CD4-positive, alpha-beta T cell (primary cell): ENCODE data around the gene NECAB3. TPM values are rescaled to one million over a fixed set of nuclear protein-coding genes. Genes with fewer than 3 reads are reported as not detected.

ENCODE experiments used
- ATAC-seq: fragments of 200-7000 bp; cut with Tn5 transposase; one replicate; pipeline ENCODE4 v1.10.0; 2022; ENCODE audit warnings: mild to moderate bottlenecking; ENCODE audit not compliant: poor library complexity
- CTCF ChIA-PET: fragments of 350-600 bp; sonication (Branson Sonifier 250); formaldehyde crosslinking; loops from one replicate; lab custom pipeline; 2021; ENCODE audit warnings: antibody characterized with exemption, inconsistent platforms; lab: Charles Lee
- POLR2A ChIA-PET: fragments of 350-600 bp; sonication (Branson Sonifier 250); formaldehyde crosslinking; loops from one replicate; lab custom pipeline; 2021; ENCODE audit warnings: antibody characterized with exemption, inconsistent platforms; lab: Charles Lee
- DNase-seq, 14 experiments: peaks; one replicate each; pipeline ENCODE4 v3.0.0-alpha.2; 2013 to 2020; ENCODE audit warnings: mixed read lengths in 2 of 14
- H3K27ac ChIP-seq, 2 donors: one replicate each; pipeline versions ENCODE4 v1.5.1 to v1.7.0; 2013; ENCODE audit warnings: low read length in 2 of 2, low read depth in 1 of 2, mild to moderate bottlenecking in 1 of 2
- H3K27me3 ChIP-seq, 2 experiments: 1 replicate in 1 of 2; 2 replicates in 1 of 2; pipeline versions ENCODE4 v1.6.1 to v1.7.0; 2013; ENCODE audit warnings: low read length in 2 of 2, control low read depth in 1 of 2, mild to moderate bottlenecking in 1 of 2, moderate library complexity in 1 of 2; ENCODE audit not compliant: insufficient read depth in 2 of 2, control insufficient read depth in 1 of 2
- H3K36me3 ChIP-seq: one replicate; pipeline ENCODE4 v1.6.1; 2013; ENCODE audit warnings: low read length, control low read depth; ENCODE audit not compliant: insufficient read depth
- H3K4me1 ChIP-seq: one replicate; pipeline ENCODE4 v1.6.1; 2013; ENCODE audit warnings: low read length, control low read depth; ENCODE audit not compliant: insufficient read depth
- H3K4me3 ChIP-seq: one replicate; pipeline ENCODE4 v1.5.1; 2013; ENCODE audit warnings: mild to moderate bottlenecking, low read length, moderate library complexity
- H3K9me3 ChIP-seq, 2 experiments: 1 replicate in 1 of 2; 2 replicates in 1 of 2; pipeline versions ENCODE4 v1.6.1 to v1.7.0; 2013; ENCODE audit warnings: low read length in 2 of 2, mild to moderate bottlenecking in 2 of 2, control low read depth in 1 of 2, moderate library complexity in 1 of 2; ENCODE audit not compliant: control insufficient read depth in 1 of 2, insufficient read depth in 1 of 2
- H3K27ac Mint-ChIP-seq: one replicate; pipeline ENCODE4 v1.8.0; 2020; ENCODE audit warnings: mixed read lengths
- H3K27me3 Mint-ChIP-seq: one replicate; pipeline ENCODE4 v1.8.0; 2021; ENCODE audit warnings: mixed read lengths
- H3K36me3 Mint-ChIP-seq: one replicate; pipeline ENCODE4 v1.8.0; 2021; ENCODE audit warnings: low read depth, mixed read lengths
- H3K4me1 Mint-ChIP-seq: one replicate; pipeline ENCODE4 v1.8.0; 2021; ENCODE audit warnings: low read depth, mixed read lengths
- H3K4me3 Mint-ChIP-seq: one replicate; pipeline ENCODE4 v1.8.0; 2020; ENCODE audit warnings: mild to moderate bottlenecking, mixed read lengths
- H3K9me3 Mint-ChIP-seq: one replicate; pipeline ENCODE4 v1.8.0; 2020; ENCODE audit warnings: mixed read lengths
- intact Hi-C, 2 experiments: fragments of 100-400 bp; cut with DNase I in 1 of 2; cut with micrococcal nuclease in 1 of 2; formaldehyde crosslinking; loops; one replicate each; pipeline versions ENCODE4 v1.15.1 to v1.9.0; 2023 to 2025; cut with DNase I, micrococcal nuclease
- polyA plus RNA-seq, 2 donors: library from polyadenylated mRNA; unstranded; fragments of 120-200 nt; gene quantifications; one replicate each; pipeline ENCODE4 v1.2.1, GENCODE V29; 2013
- total RNA-seq, 174 experiments: library from RNA in 2 of 174; stranded (reverse) in 2 of 174; gene quantifications; one replicate each; pipeline ENCODE4 v1.2.3 and lab custom pipeline; 2021 to 2026
- TF ChIP-seq, protein P1 (sequence below): fragments of 200-600 bp; IDR thresholded peaks from one replicate; pipeline ENCODE4 v1.8.0; 2022; ENCODE audit warnings: antibody characterized with exemption, mild to moderate bottlenecking

Gene NECAB3
- total RNA-seq (1 to 10 TPM; 8.7 to 9.2 TPM), total RNA-seq (lab: John Stamatoyannopoulos, UW) (1.7 to 29.1 (median 12.8) reads per million in 172 experiments)
- polyA plus RNA-seq (2013, experiment 1 of 2), result 6.8 TPM
- 8.0 TPM for polyA plus RNA-seq (2013, experiment 2 of 2)

DNA sequence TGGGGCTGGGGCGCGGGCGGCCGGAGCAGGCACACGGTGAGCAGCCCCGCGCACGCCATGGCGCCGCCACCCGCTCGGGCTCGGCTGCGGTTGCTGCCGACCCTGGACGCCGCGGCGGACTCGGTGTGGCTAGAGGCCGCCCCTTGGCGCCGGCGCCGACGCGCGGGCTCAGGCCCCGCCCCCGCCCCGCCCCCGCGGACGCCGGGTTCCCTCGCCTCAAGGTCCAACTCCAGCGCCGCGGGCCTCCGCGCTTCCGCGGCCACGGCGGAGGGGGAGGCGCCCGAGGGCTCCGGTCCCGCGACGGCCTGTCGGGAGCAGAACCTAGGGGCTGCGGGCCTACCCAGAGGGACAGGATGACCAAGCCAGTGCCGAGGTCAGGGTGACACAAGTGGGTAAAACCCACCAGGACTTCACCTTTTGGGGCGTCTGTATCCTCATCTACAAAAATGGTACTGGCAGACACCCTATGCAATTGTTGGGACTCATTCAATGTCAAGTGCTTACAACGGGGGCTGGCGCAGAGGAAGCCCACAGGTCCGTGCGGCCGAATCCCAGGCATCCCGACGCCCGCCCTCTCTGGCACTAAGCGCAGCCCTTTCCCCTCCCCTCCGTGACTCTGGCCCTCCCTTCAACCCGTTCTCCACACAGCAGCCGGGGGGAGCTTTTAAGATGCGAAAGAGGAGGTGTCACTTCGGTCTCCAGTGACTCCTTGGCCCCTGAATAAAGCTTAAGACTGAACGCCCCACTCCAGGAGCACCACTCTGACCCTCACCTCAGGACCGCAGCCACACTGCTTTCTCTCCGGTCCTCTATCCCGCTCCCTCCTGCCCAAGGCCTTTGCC lies at the start of gene NECAB3:
NECAB3 (minus strand) TSS at position 135 of the 842 bp plus-strand sequence; CDS start at position 59, 76 bp downstream.
- intact Hi-C loops, result no loop called here
- H3K27me3 ChIP-seq, result no peaks in the 10 kb centered on the region
- Mint-ChIP-seq H3K4me3 (peak within 1 kb of the TSS; percentile 88), H3K9me3 (no peaks in the 10 kb centered on the region), H3K36me3 (no peaks in the 10 kb centered on the region), H3K27ac (peak within 1 kb of the TSS; percentile 67), H3K4me1 (peaks cover 42% of the 10 kb centered on the region), H3K27me3 (no peaks in the 10 kb centered on the region)
- H3K27ac ChIP-seq, result no peak within 1 kb of the TSS
- H3K9me3 ChIP-seq, result no peaks in the 10 kb centered on the region
- peak in 10 of 14 experiments; percentile 29 to 78 (median 62) for DNase-seq
- peaks cover 61% of the 10 kb centered on the region for H3K4me1 ChIP-seq
- ChIA-PET POLR2A (interaction anchor here (0.6 to 1.5 kb wide), 2 partner anchors 46 to 417 kb away, joined by 3 to 6 read pairs; partner anchors contain the start of gene PXMP4), CTCF (no interaction called here)
- no peaks in the 10 kb centered on the region for H3K36me3 ChIP-seq
- ATAC-seq, result peak; percentile 60
- TF ChIP-seq, protein P1, sequence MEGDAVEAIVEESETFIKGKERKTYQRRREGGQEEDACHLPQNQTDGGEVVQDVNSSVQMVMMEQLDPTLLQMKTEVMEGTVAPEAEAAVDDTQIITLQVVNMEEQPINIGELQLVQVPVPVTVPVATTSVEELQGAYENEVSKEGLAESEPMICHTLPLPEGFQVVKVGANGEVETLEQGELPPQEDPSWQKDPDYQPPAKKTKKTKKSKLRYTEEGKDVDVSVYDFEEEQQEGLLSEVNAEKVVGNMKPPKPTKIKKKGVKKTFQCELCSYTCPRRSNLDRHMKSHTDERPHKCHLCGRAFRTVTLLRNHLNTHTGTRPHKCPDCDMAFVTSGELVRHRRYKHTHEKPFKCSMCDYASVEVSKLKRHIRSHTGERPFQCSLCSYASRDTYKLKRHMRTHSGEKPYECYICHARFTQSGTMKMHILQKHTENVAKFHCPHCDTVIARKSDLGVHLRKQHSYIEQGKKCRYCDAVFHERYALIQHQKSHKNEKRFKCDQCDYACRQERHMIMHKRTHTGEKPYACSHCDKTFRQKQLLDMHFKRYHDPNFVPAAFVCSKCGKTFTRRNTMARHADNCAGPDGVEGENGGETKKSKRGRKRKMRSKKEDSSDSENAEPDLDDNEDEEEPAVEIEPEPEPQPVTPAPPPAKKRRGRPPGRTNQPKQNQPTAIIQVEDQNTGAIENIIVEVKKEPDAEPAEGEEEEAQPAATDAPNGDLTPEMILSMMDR, result no peak
- H3K4me3 ChIP-seq, result peak within 1 kb of the TSS; percentile 65

- Histone ChIP-seq H3K27me3 (no peaks in the 10 kb centered on the region), H3K4me3 (no peak overlapping the region), H3K9me3 (no peaks in the 10 kb centered on the region), H3K36me3 (no peaks in the 10 kb centered on the region), H3K4me1 (peaks cover 20% of the 10 kb centered on the region), H3K27ac (no peak overlapping the region)
- no peak for DNase-seq
- H3K9me3 Mint-ChIP-seq, result no peaks in the 10 kb centered on the region
- intact Hi-C loops, result loop anchor here in 1 of 2 experiments (2.0 to 10.0 kb wide), 4 partner anchors 35 to 314 kb away; partner anchors contain the start of genes CHMP4B and E2F1
- ChIA-PET POLR2A (interaction anchor here (2.2 to 3.1 kb wide), 3 partner anchors 11 to 53 kb away, joined by 19 to 53 read pairs (median 23); partner anchors contain the start of genes ACTL10 and ZNF341), CTCF (interaction anchor here (0.7 kb wide), 2 partner anchors 84 to 1153 kb away, joined by 3 to 4 read pairs; no protein-coding TSS in a partner anchor)
- H3K27me3 Mint-ChIP-seq, result no peaks in the 10 kb centered on the region
- H3K4me1 Mint-ChIP-seq, result peaks cover 18% of the 10 kb centered on the region
- H3K27ac Mint-ChIP-seq, result peak overlapping the region; percentile 57
- peak overlapping the region; percentile 68 for H3K4me3 Mint-ChIP-seq
- H3K36me3 Mint-ChIP-seq, result peaks cover 5% of the 10 kb centered on the region
- ATAC-seq, result no peak
- TF ChIP-seq, protein P1, result no peak
These were observed 47.3 kb upstream of the NECAB3 start for GRCh38 chr20:33721391-33722140.
